ENCODE measurements around the gene RNPEPL1.

GRCh38 chr2:240561325-240561971, 6.8 kb upstream of the RNPEPL1 start:
- TF ChIP-seq CTCF (IDR thresholded peaks at IDR 0.05): no peak
- no peak for TF ChIP-seq POLR2A (IDR thresholded peaks at IDR 0.05)

Measured in testis (tissue), 2 donors.